Skin epidermis (tissue), 12 donors: ENCODE data around the gene QSOX1.

Experiments
- H3K27ac ChIP-seq, 21 experiments: fragments of 200-600 bp; sonication (generic) in 11 of 21; one replicate each; pipeline ENCODE4 v1.5.0; 2020; ENCODE audit warnings: mild to moderate bottlenecking in 3 of 21, inconsistent platforms in 2 of 21, moderate library complexity in 2 of 21
- H3K4me3 ChIP-seq, 7 experiments: fragments of 200-600 bp; sonication (generic) in 2 of 7; one replicate each; pipeline ENCODE4 v1.5.0; 2020; ENCODE audit warnings: inconsistent platforms in 2 of 7, mild to moderate bottlenecking in 2 of 7, moderate library complexity in 1 of 7

QSOX1 gene

DNA sequence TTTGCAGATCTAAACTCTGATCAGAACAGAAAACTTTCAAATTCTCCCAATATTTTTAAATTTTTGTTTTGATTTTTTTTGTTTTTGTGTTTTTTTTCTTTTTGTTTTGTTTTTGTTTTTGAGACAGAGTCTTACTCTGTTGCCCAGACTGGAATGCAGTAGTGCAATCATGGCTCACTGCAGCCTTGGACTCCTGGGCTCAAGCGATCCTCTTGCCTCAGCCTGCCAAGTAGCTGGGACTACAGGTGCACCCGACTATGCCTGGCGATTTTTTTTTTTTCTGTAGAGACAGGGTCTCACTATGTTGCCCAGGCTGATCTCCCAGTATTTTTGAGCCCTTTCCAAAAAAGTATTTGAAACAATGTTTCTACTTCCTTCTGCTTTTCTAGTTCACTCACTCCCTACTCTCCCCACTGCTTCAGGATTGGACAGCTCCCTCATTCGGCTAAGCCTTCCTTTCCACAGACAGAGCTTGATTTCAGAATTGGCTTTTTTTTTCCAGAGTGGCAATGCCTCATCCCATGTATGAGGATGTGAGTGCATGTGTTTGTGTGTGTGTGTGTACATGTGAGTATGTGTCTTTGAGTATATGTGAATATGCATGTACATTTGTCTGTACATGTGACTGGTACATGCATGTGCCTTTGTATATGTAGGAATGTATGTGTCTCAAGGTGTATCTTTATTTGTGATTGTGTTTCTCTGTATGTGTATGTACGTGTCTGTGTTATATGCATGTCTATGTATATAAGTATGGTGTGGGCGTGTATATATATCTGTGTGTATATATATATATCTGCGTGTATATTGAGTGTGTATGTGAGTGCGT lies 87.3 kb downstream of the QSOX1 start:
- no peak overlapping the region for H3K27ac ChIP-seq
- no peak overlapping the region for H3K4me3 ChIP-seq

DNA sequence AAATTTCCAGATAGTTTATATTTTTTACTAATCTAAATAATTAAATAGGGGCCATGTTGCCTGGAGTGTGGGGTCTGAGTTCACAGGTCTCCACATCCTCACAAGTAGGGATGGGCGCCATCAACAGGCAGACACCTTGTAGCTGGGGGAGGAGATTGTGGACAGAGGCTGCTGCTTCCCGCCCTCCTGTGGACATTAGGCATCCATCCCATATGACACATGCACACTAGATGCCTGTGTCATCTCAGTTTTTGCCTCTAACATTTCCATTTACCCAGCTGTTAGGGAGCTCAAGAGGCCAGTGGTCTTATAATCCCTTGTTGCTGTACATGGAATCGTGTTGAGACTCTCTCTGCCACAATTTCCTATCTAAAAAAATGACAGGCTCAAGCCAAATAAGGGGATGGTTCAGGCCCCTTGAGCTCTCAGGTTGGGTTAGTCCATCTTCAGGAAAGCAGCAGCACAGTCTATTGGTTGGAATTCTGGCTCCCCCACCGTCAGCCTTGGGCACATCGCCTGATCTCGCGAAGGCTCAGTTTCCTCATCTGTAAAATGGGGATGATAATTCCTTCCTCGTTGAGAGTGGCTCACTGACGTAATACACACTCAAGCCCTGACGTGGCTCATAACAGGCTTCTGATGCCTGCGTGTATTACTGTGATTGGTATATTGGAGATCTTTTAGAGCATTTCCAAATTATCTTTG lies 89.0 kb downstream of the QSOX1 start:
- no peak overlapping the region for H3K27ac ChIP-seq
- no peak overlapping the region for H3K4me3 ChIP-seq

DNA sequence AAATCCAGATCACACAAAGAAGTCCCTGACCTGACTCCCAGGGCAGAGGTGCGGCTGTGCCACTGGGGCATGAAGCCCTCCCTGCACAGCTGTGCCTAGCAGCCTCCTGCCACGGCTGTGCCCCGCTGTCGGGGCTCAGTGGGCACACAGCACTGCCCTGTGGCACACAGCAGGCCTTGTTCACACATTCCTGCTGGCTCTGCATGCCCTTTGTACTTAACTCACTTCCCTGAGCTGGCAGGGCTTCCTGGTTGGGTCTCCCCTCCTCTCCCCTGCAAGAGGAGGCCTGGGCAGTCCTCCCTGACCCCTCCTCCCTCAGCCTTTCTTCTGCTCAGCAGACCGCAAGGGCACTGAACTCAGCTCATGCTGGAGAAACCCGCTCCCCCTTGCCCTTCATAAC lies 90.2 kb downstream of the QSOX1 start:
- H3K27ac ChIP-seq, result no peak overlapping the region

DNA sequence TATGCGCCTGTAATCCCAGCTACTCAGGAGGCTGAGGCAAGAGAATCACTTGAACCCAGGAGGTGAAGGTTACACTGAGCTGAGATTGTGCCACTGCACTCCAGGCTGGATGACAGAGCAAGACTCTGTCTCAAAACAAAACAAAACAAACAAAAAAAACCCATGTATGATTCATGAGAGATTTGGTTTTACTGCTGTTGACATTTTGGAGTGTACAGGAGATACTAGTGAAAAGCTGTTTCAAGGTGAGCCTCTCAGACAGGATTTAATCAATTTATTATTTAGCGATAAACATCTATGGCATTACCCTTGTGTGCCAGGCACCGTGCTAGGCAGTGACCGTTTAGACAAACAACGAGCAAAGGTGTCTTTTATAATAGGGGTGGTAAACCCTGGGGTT lies 91.9 kb downstream of the QSOX1 start:
- H3K4me3 ChIP-seq, result no peak overlapping the region
- no peak overlapping the region for H3K27ac ChIP-seq

More for the DNA sequence above, 90.2 kb downstream of the QSOX1 start:
- no peak overlapping the region for H3K4me3 ChIP-seq

DNA sequence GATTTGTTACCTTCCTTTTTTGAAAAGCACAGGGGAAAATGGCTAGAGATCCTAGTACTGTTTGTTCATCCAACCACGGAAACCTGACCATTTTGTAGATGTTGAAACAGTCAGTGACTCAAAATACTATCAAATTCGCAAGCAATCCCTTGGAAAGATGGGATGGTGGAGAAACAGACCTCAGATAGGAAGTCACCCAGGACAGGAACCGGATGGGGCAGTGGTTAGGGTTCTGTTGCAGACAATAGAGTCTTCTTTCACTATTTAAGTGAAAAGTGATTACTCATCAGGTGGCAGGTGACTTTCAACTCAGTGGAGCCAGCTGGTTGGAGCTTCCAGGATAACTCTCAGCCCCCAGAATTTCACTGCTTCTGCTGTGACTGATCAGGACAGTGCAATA lies 92.4 kb downstream of the QSOX1 start:
- H3K27ac ChIP-seq, result no peak overlapping the region
- no peak overlapping the region for H3K4me3 ChIP-seq

DNA sequence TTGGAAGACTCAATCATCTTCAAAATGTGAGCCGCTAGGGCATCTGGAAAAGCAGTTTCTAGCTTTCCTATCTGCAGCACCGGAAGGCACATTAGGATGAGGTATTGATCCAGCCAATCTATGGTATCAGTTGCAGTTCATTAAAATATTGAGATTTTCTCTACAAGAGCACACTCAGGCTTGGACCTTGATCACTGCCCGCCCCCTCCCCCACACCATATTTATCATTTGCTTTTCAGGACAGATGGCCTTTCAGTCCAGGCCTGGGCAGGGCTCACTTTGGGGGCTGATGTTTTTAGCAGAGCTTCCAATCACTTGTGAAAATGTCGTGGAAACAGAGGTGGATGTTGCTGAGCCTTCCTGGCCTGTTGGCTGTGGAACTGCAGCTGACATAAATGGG lies 92.9 kb downstream of the QSOX1 start:
- Histone ChIP-seq H3K27ac (no peak overlapping the region), H3K4me3 (no peak overlapping the region)

DNA sequence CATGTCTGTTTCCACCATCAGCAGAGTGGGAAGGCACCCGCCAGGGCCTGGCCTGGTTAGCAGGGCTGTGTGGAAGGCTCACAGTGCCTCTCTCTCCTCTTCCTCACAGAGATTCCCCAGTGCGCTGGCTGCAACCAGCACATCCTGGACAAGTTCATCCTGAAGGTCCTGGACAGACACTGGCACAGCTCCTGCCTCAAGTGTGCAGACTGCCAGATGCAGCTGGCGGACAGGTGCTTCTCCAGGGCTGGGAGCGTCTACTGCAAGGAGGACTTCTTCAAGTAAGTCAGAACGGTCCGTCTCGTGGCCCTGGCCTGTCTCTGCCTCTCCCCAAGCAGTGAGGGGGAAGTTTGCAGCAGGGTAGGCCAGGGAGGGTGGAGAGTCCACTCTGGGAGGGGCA lies 93.5 kb downstream of the QSOX1 start:
- Histone ChIP-seq H3K4me3 (no peak overlapping the region), H3K27ac (no peak overlapping the region)

DNA sequence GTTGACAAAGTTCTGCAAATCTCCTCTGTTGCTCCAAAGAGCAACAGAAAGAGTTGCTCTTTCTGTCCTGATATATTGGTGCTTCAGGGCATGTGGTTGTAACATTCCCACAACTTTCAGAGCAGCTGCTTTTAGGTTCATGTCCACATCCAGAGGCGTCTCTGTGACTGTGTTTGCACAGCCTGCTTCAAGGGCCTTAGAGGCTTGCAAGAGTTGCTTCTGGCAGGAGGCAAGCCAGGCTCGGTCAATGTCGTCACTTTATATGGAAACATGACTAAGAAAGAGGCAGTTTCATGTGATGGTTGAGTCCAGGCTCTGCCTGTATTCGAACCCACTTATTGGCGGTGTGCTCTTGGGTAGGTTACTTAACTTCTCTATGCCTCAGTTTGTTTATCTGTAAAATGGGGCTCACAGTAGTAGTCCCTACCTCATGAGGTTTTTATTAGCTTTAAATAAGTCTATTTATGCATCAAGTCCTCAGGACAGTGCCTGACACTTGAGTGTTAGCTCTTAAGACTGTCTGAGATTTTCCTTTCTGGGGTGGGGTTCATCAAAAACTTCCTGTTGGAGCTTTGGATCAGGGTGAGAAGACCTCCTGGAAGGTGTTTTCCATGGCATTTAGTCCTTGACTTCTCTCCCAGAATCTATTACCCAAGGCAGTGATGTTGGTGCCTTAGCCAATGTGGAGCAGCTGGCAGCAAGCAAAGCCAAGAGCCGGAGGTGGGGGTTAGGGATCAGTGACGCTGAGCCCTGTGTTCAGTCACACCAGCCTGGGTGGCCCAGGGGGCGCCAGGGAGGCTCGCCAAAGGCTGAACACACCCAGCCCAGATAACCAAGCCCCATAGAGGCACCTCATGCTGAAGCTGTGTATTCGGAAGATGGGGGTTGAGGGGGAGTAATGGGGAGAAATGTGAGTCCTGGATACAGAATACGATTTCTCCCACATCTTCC lies 94.3 kb downstream of the QSOX1 start:
- no peak overlapping the region for H3K4me3 ChIP-seq
- H3K27ac ChIP-seq, result no peak overlapping the region

DNA sequence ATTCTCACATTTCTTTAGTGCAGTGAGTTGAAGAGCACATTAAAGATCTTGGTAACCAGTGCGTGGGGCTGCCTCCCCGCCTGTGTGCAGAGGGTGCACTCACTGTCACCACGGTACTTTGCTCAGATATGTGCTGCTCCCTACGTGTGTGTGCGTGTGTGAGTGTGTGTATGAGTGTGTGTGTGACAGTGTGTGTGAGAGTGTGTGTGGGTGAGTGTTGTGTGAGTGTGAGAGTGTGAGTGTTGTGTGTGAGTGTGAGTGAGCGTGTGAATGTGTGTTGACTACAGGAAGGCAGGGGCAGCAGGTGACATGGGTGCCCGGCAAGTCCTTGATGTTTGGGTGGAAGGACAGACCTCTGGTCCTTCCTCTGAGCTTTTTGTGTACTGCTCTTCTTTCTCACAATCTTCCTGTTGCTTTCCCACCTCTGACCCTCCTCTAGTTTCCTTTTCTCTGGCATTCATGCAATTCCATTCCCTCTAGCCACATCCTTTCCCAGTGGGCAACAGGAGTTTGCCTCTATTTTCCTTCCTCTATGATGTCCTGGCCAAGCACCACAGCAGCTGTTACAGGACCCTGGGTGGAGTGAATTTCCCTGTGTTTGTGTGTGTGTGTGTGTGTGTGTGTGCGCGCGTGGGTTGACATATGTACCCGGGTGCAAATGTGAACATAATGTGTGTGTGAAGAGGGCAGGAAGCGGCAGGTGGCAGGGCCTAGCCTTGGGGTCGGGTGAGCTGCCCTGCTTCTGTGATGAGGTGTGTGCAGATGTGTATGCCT lies 95.2 kb downstream of the QSOX1 start:
- Histone ChIP-seq H3K27ac (no peak overlapping the region), H3K4me3 (no peak overlapping the region)

DNA sequence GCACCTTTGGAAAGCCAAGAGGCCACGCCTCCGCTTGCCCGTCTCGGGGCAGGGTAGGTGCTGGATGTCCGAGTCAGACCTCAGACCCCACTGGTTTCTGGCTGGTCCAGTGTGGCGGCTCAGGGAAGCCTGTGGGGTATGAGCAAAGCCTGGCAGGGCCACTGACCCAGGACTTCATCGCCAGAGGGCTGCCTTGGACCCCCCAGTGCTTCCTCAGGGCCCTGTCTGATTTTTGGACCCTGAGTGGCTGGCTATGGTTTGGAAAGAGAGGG lies 95.8 kb downstream of the QSOX1 start:
- H3K4me3 ChIP-seq, result no peak overlapping the region
- H3K27ac ChIP-seq, result no peak overlapping the region

DNA sequence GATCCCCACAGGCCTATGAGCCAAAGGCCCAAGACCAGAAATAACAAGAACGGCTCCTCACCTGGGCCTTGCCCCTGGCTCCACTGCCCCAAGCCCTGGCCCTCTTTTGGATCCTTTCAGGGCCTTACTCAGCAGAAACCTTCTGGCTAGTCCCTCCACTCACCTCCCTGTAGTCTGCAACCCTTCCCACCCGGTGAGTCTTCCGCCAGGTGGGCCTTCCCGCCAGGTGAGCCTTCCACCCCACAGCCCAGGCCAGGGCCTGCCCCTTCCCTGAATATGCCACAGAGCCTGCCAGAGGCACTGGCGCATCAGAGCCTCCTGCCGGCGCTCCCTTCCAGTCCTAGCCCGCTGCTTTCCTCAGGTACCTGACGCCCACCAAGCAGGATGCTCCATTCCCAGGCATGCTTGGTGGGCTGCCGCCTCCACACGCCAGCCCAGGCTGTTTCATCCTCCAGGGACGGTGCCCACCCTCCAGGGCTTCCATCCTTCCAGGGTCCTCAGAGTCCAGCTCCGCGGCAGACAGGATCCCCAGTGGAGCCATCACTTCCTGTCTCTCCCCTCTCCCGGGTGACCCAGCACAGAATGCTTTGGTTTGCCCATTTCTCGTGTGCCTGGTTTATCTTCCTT lies 96.3 kb downstream of the QSOX1 start:
- H3K27ac ChIP-seq, result no peak overlapping the region

DNA sequence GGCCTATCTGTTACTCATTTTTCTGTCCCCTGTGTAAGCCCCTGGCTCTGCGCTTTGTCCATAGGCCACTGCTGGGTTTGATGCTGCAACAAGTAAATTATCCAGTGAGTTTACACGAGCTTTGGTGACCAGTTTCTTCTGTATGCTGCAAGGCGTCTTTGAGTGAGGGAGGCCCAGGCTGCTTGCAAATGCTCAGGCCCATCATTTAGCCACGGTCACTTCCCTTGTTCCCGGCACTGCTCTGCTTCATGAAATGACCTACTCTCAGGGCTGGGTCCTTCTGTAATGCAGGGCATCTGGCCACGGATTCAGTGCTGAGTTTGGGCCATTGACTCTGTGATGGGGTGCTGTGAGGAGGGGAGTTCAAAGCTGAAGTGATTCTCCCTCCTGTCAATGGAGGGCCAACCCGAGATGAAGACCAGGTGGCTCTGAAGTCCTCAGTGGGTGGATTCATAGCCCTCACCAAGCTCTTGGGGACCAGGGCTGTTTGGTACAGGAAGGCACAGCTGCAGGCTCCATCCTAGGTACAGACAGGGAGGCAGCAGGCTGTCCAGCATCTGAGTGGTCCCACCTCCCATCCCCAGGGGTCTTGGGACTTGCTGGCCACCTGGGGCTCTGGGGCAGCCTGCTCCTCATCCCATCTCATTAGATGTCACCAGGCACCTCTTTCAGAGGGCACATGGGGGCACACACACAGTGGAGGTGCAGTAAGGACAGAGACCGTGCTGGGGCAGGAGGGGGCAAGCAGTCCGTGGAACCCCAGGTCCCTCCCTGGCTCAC lies 97.0 kb downstream of the QSOX1 start:
- no peak overlapping the region for H3K4me3 ChIP-seq
- no peak overlapping the region for H3K27ac ChIP-seq

More for the DNA sequence above, 96.3 kb downstream of the QSOX1 start:
- H3K4me3 ChIP-seq, result no peak overlapping the region

DNA sequence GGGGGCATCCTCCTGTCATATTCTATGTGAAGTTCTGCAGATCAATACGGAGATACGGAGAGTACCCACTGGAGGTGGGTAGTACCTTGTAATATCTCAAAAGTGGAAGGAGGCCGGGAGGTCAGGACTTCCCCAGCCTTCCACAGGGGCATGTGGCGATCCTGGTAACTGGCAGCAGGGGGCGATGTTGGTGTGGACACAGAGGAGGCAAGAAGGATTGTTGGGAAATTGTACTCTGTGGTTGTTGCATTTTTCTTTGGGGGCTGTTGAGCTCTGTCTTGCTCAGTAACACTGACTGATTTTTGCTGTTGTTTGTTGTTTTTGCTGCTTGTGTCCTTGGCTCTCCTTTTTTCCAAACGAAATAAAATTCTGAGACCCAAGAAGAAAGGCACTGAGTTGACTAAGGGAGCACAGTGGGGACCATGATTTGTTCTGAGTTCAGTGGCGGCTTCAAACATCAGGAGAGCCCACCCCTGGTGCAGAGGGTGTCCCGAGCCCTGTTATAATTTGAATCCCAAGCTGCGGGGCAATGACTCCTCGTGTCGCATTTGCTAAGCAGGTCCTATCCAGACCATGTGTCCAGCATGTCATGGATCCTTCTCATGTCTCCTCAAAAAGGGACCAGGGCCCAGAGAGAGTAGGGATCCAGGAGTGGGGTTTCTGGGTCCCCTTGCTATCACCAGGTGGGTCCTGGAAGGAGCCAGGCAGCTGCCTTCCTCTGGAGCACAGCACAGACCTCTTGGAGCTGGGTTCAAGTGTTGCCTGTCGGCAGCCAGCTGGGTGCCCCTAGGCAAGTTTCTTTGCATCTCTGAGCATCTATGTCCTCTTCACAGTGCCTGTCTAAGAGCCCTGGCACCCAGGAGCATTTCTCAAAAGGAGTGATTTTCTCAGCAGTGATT lies 98.2 kb downstream of the QSOX1 start:
- no peak overlapping the region for H3K4me3 ChIP-seq
- no peak overlapping the region for H3K27ac ChIP-seq
